IPS-15b (cell line): ENCODE data around the gene ZNF827.

Experiments
- H3K27me3 ChIP-seq: one replicate; pipeline ENCODE4 v1.6.1; 2013; ENCODE audit warnings: low read length; ENCODE audit not compliant: control insufficient read depth, insufficient read depth
- H3K36me3 ChIP-seq: one replicate; pipeline ENCODE4 v1.6.1; 2013; ENCODE audit warnings: low read length; ENCODE audit not compliant: control insufficient read depth, insufficient read depth
- H3K4me1 ChIP-seq: one replicate; pipeline ENCODE4 v1.6.1; 2013; ENCODE audit warnings: mild to moderate bottlenecking, low read length; ENCODE audit not compliant: control insufficient read depth, insufficient read depth
- H3K4me3 ChIP-seq: one replicate; pipeline ENCODE4 v1.5.1; 2013; ENCODE audit warnings: low read depth, low read length
- H3K9ac ChIP-seq: one replicate; pipeline ENCODE4 v1.6.1; 2013; ENCODE audit warnings: low read depth, mild to moderate bottlenecking, low read length
- H3K9me3 ChIP-seq: one replicate; pipeline ENCODE4 v1.6.1; 2013; ENCODE audit warnings: mild to moderate bottlenecking, low read length; ENCODE audit not compliant: control insufficient read depth, insufficient read depth

Gene ZNF827

DNA sequence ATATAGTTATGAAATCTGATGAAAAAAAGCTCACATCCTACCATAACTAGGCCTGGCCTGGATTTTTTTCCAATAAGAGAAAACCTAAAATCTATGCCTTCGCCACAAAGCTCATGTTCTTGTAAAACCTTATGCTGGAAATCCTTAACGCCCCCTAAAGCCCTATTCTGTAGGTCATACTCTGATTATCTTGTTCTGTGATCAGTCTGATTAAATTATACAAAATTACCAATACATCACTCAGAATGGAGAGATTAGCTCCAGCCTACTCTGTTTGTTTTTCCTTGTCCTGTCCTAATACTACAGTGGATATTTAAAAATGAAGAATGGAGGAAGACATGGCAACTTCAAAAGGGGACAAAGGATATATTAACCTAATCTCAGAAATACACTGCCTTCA lies 7.2 kb downstream of the ZNF827 start:
- Histone ChIP-seq H3K9me3 (no peaks in the 10 kb centered on the region), H3K9ac (no peak overlapping the region), H3K4me1 (peaks cover 30% of the 10 kb centered on the region), H3K36me3 (no peaks in the 10 kb centered on the region), H3K27me3 (no peaks in the 10 kb centered on the region), H3K4me3 (no peak overlapping the region)

DNA sequence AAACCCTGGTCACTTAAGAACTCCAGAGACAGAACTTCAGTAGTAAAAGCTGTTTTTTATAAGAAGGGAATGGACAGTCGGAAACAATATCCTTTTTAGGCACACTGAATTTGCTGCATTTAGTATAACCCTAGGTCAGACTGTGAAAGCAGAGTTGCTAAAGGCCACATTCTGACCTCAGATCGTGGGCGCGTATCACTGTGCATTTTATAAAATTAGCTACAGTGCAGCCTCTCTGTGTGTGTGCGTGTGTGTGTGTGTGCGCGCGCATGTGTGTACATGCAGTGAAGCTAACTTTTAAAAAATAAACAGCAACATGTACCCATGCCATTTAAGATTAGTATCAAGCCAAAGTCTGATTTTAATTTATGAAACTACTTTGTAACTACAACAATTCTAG lies 8.0 kb downstream of the ZNF827 start:
- Histone ChIP-seq H3K9me3 (no peaks in the 10 kb centered on the region), H3K4me1 (peaks cover 30% of the 10 kb centered on the region), H3K9ac (no peak overlapping the region), H3K4me3 (no peak overlapping the region), H3K27me3 (no peaks in the 10 kb centered on the region), H3K36me3 (no peaks in the 10 kb centered on the region)

DNA sequence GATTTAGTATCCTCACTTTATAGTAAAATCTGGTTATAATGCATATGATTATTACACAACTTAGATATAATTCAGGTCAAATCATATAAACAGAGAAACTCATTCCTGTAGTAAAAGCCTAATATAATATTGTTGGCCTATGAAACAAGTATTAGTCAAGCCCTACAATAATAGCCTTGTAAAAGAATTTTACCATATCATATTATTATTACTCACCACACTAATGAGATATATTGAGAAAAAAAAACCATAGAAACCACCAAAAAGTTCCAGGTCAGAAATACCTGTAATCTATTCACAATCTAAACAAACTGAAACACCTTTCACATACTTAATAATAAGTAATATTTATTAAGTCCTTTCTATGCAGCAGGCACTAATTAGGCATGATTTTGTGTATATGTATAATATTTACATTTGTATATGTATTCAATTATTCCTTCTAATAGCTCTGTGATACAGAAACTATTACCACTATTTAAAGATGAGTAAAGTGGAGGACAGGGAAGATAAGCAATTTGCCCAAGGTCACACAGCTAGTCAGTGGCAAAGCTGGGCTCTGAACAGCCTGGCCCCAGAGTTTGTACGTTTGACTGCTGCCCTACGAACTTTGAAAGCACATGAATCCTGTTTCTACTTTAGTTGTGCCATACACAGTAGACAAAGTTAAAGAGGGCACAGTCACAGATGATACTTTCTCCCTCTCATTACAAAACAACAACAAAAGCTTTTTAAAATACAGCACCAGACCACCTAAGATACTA lies 9.0 kb downstream of the ZNF827 start:
- Histone ChIP-seq H3K9ac (no peak overlapping the region), H3K36me3 (no peaks in the 10 kb centered on the region), H3K4me1 (peaks cover 23% of the 10 kb centered on the region), H3K4me3 (no peak overlapping the region), H3K9me3 (no peaks in the 10 kb centered on the region), H3K27me3 (no peaks in the 10 kb centered on the region)

DNA sequence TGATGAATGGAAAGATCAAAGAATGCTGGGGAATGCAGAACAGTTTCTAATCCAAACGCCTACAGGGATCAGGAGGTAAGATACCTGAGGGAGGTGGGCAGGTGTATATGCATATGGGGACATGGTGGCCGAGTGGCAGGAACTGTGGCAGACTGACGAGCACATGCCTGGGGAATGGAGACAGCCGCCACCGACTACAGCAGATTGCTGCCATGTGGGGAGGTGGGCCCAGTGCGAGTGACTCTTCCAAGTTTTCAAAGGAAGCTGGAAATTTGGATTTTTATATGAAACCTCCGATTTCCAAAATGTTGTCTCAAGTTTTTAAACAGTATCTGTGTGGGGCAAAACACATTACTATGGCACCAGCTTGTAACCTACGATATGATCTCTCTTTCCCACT lies 9.9 kb downstream of the ZNF827 start:
- H3K36me3 ChIP-seq: no peaks in the 10 kb centered on the region
- H3K4me3 ChIP-seq: no peak overlapping the region
- H3K9ac ChIP-seq: no peak overlapping the region
- H3K4me1 ChIP-seq: peaks cover 15% of the 10 kb centered on the region
- no peaks in the 10 kb centered on the region for H3K9me3 ChIP-seq
- no peaks in the 10 kb centered on the region for H3K27me3 ChIP-seq

DNA sequence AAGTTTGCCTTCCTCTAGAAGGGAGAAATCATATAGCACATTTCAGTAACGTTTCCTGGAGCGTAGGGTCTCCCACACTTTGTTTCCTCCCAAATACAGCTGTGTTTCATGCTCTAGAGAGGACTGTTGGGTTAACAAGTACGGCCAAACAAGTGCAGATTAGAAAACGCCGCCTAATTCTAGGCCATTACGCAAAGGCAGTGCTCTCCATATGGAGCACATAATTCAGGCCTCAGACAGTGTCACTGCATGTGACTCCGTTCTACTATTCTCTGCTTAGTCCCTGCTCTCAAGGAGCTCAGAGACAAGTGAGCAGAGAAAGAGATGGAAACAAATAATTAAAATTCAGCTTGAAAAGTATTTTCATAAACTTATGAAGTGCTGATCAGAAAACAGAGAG lies 11.6 kb downstream of the ZNF827 start:
- H3K4me3 ChIP-seq: no peak overlapping the region
- H3K36me3 ChIP-seq: no peaks in the 10 kb centered on the region
- peaks cover 6% of the 10 kb centered on the region for H3K4me1 ChIP-seq
- H3K9me3 ChIP-seq: no peaks in the 10 kb centered on the region
- H3K9ac ChIP-seq: no peak overlapping the region
- no peaks in the 10 kb centered on the region for H3K27me3 ChIP-seq

DNA sequence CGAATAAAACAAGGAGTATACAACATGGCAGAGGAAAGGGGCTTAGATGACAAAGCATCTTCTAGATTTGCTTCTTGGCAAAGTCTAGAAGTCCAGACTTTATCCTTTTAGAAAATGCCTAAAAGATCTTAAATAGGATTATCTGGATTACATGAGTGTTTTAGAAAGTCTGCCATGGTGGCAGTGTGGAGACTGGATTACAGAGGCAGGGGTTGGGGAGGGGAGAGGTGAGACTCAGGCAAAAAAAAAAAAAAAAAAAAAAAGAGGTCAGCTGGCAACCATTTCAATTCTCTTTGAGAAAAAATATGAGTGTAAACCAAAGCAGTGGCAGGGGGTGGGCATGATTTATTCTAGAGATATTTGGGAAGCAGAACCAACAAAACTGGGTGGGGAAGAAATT lies 17.4 kb downstream of the ZNF827 start:
- Histone ChIP-seq H3K9ac (no peak overlapping the region), H3K4me1 (peaks cover 4% of the 10 kb centered on the region), H3K36me3 (no peaks in the 10 kb centered on the region), H3K4me3 (no peak overlapping the region), H3K9me3 (no peaks in the 10 kb centered on the region), H3K27me3 (no peaks in the 10 kb centered on the region)

DNA sequence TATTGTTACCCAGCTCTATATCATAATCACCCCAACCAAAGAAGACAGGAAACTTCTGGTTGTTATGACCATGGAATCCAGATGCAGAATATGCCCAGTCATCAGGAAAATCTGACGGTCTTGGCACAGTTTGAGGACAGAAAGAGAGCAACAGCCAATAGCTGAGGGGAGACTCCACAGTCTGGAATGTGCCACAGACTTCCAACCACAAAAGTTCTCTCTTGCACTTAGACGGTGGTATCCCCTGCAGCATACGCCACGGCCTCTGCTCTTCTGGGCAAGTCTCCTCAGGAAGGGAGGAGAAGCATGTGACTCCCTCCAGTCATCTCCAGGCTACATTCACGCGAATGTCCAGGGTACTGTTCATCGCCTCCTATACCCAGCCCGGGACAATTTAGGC lies 18.4 kb downstream of the ZNF827 start:
- no peaks in the 10 kb centered on the region for H3K27me3 ChIP-seq
- H3K4me3 ChIP-seq: no peak overlapping the region
- H3K9ac ChIP-seq: no peak overlapping the region
- H3K36me3 ChIP-seq: no peaks in the 10 kb centered on the region
- no peaks in the 10 kb centered on the region for H3K9me3 ChIP-seq
- peaks cover 4% of the 10 kb centered on the region for H3K4me1 ChIP-seq

DNA sequence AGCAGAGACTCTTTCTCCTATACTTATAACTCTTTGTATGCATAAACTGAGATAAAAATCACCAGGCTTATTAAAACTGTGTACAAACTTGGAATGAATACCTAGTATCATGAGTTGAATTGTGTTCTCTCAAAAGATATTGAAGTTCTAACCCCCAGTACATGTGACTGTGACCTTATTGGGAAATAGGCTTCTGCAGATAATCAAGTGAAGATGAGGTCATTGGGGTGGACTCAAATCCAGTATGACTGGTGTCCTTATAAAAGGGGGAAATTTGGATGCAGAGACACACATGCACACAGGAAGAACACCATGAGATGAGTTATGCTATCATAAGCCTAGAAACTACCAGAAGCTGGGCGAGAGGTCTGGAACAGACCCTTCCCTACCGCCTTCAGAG lies 26.2 kb downstream of the ZNF827 start:
- no peaks in the 10 kb centered on the region for H3K9me3 ChIP-seq
- no peak overlapping the region for H3K9ac ChIP-seq
- H3K36me3 ChIP-seq: no peaks in the 10 kb centered on the region
- no peak overlapping the region for H3K4me3 ChIP-seq
- no peaks in the 10 kb centered on the region for H3K27me3 ChIP-seq
- H3K4me1 ChIP-seq: peaks cover 26% of the 10 kb centered on the region

DNA sequence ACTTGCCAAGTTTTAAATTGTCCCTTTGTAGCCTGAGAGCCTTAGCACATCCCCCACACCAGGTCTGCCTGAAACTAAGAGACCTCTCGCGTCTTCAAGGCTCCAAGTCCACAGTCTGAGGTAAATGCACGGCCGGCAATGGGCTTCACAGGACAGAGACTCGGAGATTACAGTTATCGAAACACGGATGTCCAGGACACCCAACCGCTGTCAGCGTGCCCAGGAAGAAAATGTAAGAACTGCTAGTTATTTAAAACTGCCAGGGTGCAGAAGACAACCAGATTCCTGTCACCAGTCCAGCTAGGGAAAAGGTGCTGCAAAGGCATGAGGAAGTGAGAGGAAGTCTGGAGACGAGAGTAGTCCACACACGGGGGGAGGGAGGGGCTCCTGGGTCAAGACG lies 28.9 kb downstream of the ZNF827 start:
- Histone ChIP-seq H3K4me3 (peak overlapping the region; percentile 12), H3K4me1 (peaks cover 35% of the 10 kb centered on the region), H3K27me3 (no peaks in the 10 kb centered on the region), H3K9ac (no peak overlapping the region), H3K36me3 (no peaks in the 10 kb centered on the region), H3K9me3 (no peaks in the 10 kb centered on the region)

DNA sequence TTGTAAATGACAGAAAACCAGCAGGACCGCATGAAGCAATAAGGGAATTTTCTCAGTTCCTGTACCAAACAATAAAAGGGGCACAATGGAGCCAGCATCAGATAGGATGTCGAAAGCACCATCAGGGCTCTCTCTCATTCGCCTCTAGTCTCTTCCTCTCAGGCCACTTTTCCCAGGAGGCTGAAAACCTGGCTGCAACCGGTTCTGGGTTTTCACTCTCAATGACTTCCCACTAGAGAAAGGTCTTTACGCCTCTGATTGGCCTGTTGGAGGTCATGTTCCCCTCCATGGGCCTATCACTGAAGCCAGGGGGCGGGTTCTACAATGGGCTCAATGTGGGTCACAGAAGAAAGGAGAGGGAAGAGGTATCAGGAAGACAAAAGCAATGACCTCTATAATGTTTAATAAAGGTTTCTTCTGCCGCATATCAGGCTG lies 29.3 kb downstream of the ZNF827 start:
- Histone ChIP-seq H3K9ac (no peak overlapping the region), H3K27me3 (no peaks in the 10 kb centered on the region), H3K4me3 (peak overlapping the region; percentile 12), H3K9me3 (no peaks in the 10 kb centered on the region), H3K4me1 (peaks cover 35% of the 10 kb centered on the region), H3K36me3 (no peaks in the 10 kb centered on the region)

DNA sequence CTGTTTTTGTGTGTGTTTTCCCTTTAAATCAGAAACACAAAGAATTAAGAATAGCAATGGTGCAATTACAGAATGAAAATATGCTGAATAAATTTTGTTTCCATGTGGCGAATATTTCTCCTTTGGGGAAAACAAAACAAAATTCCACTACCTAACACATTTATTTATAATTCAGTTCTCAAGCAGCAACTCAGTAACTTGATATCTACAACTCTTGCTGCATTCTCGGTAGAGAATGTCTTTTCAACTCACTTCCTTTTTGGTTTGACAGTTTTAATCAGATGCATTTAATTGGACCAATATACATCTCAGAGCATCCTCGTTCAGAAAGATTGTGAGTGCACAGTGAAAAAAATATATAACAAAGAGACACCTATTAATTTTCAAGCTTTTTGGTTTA lies 30.8 kb downstream of the ZNF827 start:
- Histone ChIP-seq H3K4me1 (peaks cover 35% of the 10 kb centered on the region), H3K36me3 (peaks cover under 1% of the 10 kb centered on the region), H3K4me3 (no peak overlapping the region), H3K9me3 (no peaks in the 10 kb centered on the region), H3K27me3 (no peaks in the 10 kb centered on the region), H3K9ac (no peak overlapping the region)

DNA sequence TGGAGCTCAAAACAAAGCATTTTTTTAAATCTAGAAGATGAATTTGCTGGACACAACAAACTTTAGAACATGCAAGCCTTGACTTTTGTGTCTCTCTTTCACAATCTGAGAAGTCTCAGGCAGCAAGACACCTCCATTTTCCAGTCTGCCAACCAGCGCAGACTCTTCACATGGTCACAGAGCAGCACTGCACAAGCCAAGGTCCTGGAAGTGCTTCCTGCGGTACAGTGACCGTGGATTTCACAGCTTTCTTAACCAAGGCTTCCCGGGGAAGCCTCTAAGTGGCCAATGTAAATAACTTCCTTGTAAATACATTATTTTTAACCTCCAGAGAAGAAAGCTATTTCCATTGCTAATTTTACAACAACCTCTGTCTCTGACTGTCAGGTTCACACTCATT lies 31.2 kb downstream of the ZNF827 start:
- H3K9ac ChIP-seq: no peak overlapping the region

More for the DNA sequence above, 31.2 kb downstream of the ZNF827 start:
- no peak overlapping the region for H3K4me3 ChIP-seq
- peaks cover 5% of the 10 kb centered on the region for H3K36me3 ChIP-seq
- peaks cover 35% of the 10 kb centered on the region for H3K4me1 ChIP-seq
- H3K9me3 ChIP-seq: no peaks in the 10 kb centered on the region
- no peaks in the 10 kb centered on the region for H3K27me3 ChIP-seq
